ENCODE results near the gene NSG2.

DNA sequence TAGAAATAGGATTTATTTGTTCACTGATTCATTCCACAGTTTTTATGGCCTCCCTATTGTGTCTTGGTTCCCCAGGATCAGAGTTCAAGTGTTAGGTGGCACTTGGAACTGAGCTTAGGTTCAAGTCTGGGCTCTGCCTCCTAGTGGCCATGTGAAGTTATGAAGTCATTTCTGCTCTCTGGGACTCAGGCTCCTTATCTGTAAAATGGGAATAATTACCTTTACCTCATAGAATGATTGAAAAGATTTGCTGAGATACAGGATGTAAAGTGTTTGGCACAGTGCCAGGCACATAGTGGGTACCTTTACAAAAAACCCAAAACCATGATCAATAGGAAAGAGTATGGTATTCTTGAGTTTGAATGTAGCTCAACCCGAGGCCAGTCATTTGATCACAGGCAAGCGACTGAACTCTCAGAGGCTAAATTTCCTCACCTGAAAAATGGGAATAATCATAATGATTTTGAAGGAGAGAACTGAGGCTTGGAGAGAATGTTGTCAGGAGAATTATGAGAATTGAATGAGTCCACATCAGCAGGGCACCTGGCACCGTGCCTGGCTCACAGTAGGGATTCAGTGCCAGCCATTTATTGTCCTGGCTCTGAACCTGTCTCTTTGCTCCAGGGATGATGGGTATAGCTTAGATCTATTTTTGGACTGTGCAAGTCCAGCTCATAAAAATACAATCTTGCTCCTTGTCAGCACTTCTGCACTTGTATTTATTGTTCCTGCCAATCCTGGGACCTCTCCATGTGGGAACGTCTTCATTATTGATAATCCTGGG lies 10.8 kb downstream of the NSG2 start:
- no peak for TF ChIP-seq ARNT (IDR thresholded peaks at IDR 0.05)
- TF ChIP-seq SUZ12 (IDR thresholded peaks at IDR 0.05) = no peak
- no peak for TF ChIP-seq LEF1 (IDR thresholded peaks at IDR 0.05; ENCODE audit: borderline replicate concordance)
- TF ChIP-seq BHLHE40 (IDR thresholded peaks at IDR 0.05; ENCODE audit: borderline replicate concordance) = no peak
- no peak for TF ChIP-seq SP1 (IDR thresholded peaks at IDR 0.05)
- TF ChIP-seq ELF4 (IDR thresholded peaks at IDR 0.05) = no peak
- TF ChIP-seq ZNF384 (IDR thresholded peaks at IDR 0.05) = no peak
- TF ChIP-seq FOXK2 (IDR thresholded peaks at IDR 0.05) = no peak
- no peak for TF ChIP-seq FOXM1 (IDR thresholded peaks at IDR 0.05; ENCODE audit: borderline replicate concordance)
- no peak for TF ChIP-seq HDGF (IDR thresholded peaks at IDR 0.05; ENCODE audit: borderline replicate concordance)

All from HEK293T (cell line).